BJ (cell line): ENCODE results near the gene GPR158. TPM values are rescaled to one million over a fixed set of nuclear protein-coding genes. Genes with fewer than 3 reads are reported as not detected.

ENCODE experiments used
- CTCF ChIA-PET: fragments of 350-600 bp; formaldehyde crosslinking; extraction: SDS; loops from one replicate; lab custom pipeline; 2021; ENCODE audit warnings: antibody characterized with exemption, inconsistent platforms; lab: Yijun Ruan, JAX
- POLR2A ChIA-PET: fragments of 300-600 bp; sonication (Branson Sonifier 250); formaldehyde crosslinking; extraction: SDS; loops from one replicate; lab custom pipeline; 2021; ENCODE audit warnings: antibody characterized with exemption; lab: Charles Lee
- DNase-seq: peaks from one replicate; pipeline ENCODE4 v3.0.0-alpha.2; 2011; ENCODE audit warnings: low read depth
- H3K27me3 ChIP-seq: 2 replicates; pipeline ENCODE4 v1.6.0; 2011; ENCODE audit warnings: low read length; ENCODE audit not compliant: control insufficient read depth, insufficient read depth
- H3K36me3 ChIP-seq: 2 replicates; pipeline ENCODE4 v1.5.1; 2011; ENCODE audit warnings: low read length; ENCODE audit not compliant: control insufficient read depth, insufficient read depth
- H3K4me3 ChIP-seq: 2 replicates; pipeline ENCODE4 v1.5.1; 2011; ENCODE audit warnings: low read depth, mild to moderate bottlenecking, control low read depth, low read length
- polyA plus RNA-seq: library from polyadenylated mRNA; depleted of rRNA; stranded (reverse); fragments of >200 nt; gene quantifications from 2 replicates; pipeline ENCODE4 v1.2.3, GENCODE V29; 2011
- TF ChIP-seq, protein P1 (sequence below): IDR thresholded peaks from 2 replicates; pipeline ENCODE4 v1.5.1; 2011; ENCODE audit warnings: low read depth, mild to moderate bottlenecking, control low read depth, inconsistent platforms, low read length, moderate library complexity; ENCODE audit not compliant: insufficient read depth

GPR158 gene
- polyA plus RNA-seq, 1 experiment: 0.01 TPM

- CTCF ChIA-PET: no interaction called here
These were observed 4.2 kb upstream of the GPR158 start for GRCh38 chr10:25170627-25171026.

DNA sequence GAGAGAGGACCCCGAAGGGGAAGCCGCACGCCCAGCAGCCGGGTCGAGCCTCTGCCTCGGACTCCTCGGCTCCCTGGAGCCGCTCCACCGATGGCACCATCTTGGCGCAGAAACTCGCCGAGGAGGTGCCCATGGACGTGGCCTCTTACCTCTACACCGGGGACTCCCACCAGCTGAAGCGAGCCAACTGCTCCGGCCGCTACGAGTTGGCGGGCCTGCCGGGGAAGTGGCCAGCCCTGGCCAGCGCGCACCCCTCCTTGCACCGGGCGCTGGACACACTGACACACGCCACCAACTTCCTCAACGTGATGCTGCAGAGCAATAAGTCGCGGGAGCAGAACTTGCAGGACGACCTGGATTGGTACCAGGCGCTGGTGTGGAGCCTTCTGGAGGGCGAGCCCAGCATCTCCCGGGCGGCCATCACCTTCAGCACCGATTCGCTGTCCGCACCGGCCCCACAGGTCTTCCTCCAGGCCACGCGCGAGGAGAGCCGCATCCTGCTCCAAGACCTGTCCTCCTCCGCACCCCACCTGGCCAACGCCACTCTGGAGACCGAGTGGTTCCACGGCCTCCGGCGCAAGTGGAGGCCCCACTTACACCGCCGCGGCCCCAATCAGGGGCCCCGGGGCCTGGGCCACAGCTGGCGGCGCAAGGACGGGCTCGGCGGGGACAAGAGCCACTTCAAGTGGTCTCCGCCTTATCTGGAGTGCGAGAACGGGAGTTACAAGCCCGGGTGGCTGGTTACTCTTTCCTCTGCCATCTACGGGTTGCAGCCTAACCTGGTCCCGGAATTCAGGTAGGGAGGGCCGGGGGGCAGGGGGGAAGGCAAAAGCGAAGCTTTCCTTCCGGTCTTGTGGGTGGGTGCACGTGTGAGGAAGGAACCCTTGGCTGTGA is 973 bp downstream of the GPR158 start:
- no peak for DNase-seq
- ChIA-PET CTCF (no interaction called here), POLR2A (no interaction called here)
- Histone ChIP-seq H3K4me3 (no peak overlapping the region), H3K36me3 (no peaks in the 10 kb centered on the region), H3K27me3 (peaks cover 21% of the 10 kb centered on the region)
- TF ChIP-seq, protein P1, sequence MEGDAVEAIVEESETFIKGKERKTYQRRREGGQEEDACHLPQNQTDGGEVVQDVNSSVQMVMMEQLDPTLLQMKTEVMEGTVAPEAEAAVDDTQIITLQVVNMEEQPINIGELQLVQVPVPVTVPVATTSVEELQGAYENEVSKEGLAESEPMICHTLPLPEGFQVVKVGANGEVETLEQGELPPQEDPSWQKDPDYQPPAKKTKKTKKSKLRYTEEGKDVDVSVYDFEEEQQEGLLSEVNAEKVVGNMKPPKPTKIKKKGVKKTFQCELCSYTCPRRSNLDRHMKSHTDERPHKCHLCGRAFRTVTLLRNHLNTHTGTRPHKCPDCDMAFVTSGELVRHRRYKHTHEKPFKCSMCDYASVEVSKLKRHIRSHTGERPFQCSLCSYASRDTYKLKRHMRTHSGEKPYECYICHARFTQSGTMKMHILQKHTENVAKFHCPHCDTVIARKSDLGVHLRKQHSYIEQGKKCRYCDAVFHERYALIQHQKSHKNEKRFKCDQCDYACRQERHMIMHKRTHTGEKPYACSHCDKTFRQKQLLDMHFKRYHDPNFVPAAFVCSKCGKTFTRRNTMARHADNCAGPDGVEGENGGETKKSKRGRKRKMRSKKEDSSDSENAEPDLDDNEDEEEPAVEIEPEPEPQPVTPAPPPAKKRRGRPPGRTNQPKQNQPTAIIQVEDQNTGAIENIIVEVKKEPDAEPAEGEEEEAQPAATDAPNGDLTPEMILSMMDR: no peak

More at GRCh38 chr10:25170627-25171026, 4.2 kb upstream of the GPR158 start:
- POLR2A ChIA-PET: no interaction called here
- Histone ChIP-seq H3K4me3 (no peak overlapping the region), H3K27me3 (peaks cover 6% of the 10 kb centered on the region; the same call in 1 of the 2 replicates), H3K36me3 (no peaks in the 10 kb centered on the region)
- TF ChIP-seq, protein P1: no peak
- DNase-seq: no peak

DNA sequence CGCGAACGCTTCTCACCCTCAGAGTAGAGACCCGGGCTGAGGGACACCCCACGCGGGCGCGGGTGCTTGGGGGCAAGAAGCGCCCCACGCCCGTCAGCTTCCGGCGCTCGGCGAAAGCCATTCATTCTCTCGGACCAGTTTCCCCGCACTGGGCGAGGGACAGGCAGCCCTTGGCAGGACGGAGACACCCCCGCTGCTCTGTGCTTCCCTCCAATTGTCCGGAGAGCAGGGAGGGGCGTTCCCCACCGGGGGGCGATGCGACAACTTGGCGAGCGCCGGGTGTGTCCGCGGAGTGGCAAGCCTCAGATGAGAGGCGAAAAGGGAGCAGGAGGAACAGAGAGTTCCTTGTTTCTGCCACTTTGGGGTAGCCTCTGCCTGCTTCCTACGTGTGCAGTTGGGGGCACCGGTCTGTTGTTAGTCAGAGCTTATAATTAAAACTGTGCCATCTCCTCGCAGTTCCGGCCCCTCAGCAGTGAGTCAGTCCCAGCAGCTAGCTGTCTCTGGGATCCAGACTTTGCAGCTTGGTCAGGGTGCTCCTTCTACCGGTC is 1.7 kb downstream of the GPR158 start:
- TF ChIP-seq, protein P1: no peak
- Histone ChIP-seq H3K36me3 (no peaks in the 10 kb centered on the region), H3K4me3 (no peak overlapping the region), H3K27me3 (peaks cover 21% of the 10 kb centered on the region)
- ChIA-PET POLR2A (no interaction called here), CTCF (no interaction called here)
- DNase-seq: no peak

- Histone ChIP-seq H3K36me3 (no peaks in the 10 kb centered on the region), H3K27me3 (peaks cover 21% of the 10 kb centered on the region), H3K4me3 (no peak overlapping the region)
- ChIA-PET CTCF (no interaction called here), POLR2A (no interaction called here)
- TF ChIP-seq, protein P1: no peak
- DNase-seq: no peak
These were observed 2.4 kb downstream of the GPR158 start for GRCh38 chr10:25177093-25177753.

GRCh38 chr10:25177754-25178135 is 2.9 kb downstream of the GPR158 start:
- Histone ChIP-seq H3K4me3 (no peak overlapping the region), H3K36me3 (no peaks in the 10 kb centered on the region), H3K27me3 (peaks cover 21% of the 10 kb centered on the region)
- POLR2A ChIA-PET: no interaction called here
- TF ChIP-seq, protein P1: no peak
- CTCF ChIA-PET: no interaction called here
- DNase-seq: no peak
